HG03103 (cell line): ENCODE data around the gene CITED4.

Source experiments
- ATAC-seq: cut with Tn5 transposase; IDR thresholded peaks from one replicate; pipeline ENCODE4 v1.9.1; 2021; ENCODE audit warnings: low read depth; ENCODE audit not compliant: unreplicated experiment

Gene CITED4

GRCh38 chr1:40817791-40818263, 44.3 kb downstream of the CITED4 start:
- ATAC-seq, result no peak

DNA sequence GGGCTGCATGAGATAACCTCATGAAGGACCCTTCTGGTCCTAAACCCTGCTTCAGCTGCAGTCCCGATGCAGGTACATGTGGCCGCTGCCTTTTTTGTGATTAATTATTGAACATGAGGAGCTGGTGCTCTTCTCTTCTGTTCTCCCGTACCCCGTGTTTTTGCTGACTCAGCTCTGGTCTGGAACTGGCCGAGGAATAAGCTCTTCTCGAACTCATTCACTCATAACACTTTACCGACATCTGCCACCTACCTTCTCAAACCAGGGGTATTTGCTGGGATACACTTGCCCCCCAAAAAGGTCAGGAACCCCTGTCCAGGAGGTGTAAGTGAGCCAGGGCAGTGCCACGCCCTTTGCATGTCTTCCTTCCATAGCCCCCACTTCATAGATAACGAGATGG, 46.7 kb downstream of the CITED4 start:
- ATAC-seq, result no peak
